Vagina (tissue), 2 donors: ENCODE measurements around the gene ANXA11. TPM values are rescaled to one million over a fixed set of nuclear protein-coding genes. Genes with fewer than 3 reads are reported as not detected.

ENCODE experiments used
- DNase-seq, 2 donors: peaks; one replicate each; pipeline ENCODE4 v3.0.0-alpha.2; 2017; ENCODE audit errors: extremely low spot score in 2 of 2
- H3K27ac ChIP-seq: fragments of 200-600 bp; sonication (generic); one replicate; pipeline ENCODE4 v1.5.1; 2019
- H3K27me3 ChIP-seq: fragments of 200-600 bp; sonication (generic); one replicate; pipeline ENCODE4 v1.5.1; 2019
- H3K36me3 ChIP-seq, 2 donors: fragments of 200-600 bp; sonication (generic); one replicate each; pipeline ENCODE4 v1.5.1; 2017 to 2019
- H3K4me1 ChIP-seq: fragments of 200-600 bp; sonication (generic); one replicate; pipeline ENCODE4 v1.5.1; 2019
- H3K4me3 ChIP-seq, 2 donors: fragments of 200-600 bp; sonication (generic); 1 replicate in 1 of 2; 2 replicates in 1 of 2; pipeline ENCODE4 v1.5.1; 2016 to 2019
- H3K9me3 ChIP-seq: fragments of 200-600 bp; sonication (generic); one replicate; pipeline ENCODE4 v1.5.1; 2019
- POLR2A ChIP-seq, 2 donors: fragments of 450-650 bp; IDR thresholded peaks; one replicate each; pipeline ENCODE4 v1.6.1; 2017; ENCODE audit warnings: antibody characterized with exemption in 2 of 2, mild to moderate bottlenecking in 2 of 2, moderate library complexity in 2 of 2
- POLR2AphosphoS5 ChIP-seq, 2 donors: sonication (generic); formaldehyde crosslinking; IDR thresholded peaks; one replicate each; pipeline ENCODE4 v1.9.0; 2017; ENCODE audit warnings: antibody characterized with exemption in 2 of 2, mild to moderate bottlenecking in 2 of 2, low read depth in 1 of 2; ENCODE audit not compliant: insufficient read depth in 1 of 2
- intact Hi-C: fragments of 100-400 bp; cut with DNase I; formaldehyde crosslinking; loops from one replicate; pipeline ENCODE4 v1.15.1; 2023
- total RNA-seq: library from RNA; depleted of rRNA; stranded (reverse); fragments of >200 nt; gene quantifications from one replicate; pipeline ENCODE4 v1.2.3, GENCODE V29; 2016
- TF ChIP-seq, protein P1 (sequence below), 3 experiments: fragments of 450-650 bp in 2 of 3; fragments of 200-600 bp in 1 of 3; sonication (generic) in 1 of 3; IDR thresholded peaks; one replicate each; pipeline ENCODE4 v1.5.1; 2017 to 2019; ENCODE audit warnings: antibody characterized with exemption in 3 of 3, mild to moderate bottlenecking in 2 of 3, moderate library complexity in 2 of 3

Gene ANXA11
- total RNA-seq, 1 donor from 2014 or later = 101 TPM

DNA sequence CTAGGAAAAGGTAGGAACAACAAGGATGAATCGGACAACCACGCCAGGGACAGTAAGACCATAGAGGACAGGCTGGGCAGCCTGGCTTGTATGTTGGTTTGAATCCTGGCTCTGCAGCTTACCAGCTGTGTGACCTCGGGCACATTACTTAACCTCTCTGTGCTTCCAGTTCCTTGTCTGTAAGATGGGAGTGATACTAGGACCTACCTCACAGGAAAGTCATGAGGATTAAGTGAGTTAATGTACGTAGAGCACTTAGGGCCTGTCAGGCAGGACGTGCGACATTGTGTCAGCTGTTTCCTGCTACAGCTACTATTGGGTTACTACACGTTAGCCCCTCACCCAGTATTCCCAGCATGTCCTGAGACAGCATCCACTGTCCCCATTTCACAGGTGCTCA is 40.7 kb downstream of the ANXA11 start:
- H3K4me3 ChIP-seq = no peak overlapping the region
- no peaks in the 10 kb centered on the region for H3K27me3 ChIP-seq
- peaks cover 0 to 38% of the 10 kb centered on the region in 2 donors for H3K36me3 ChIP-seq
- no peaks in the 10 kb centered on the region for H3K9me3 ChIP-seq
- peak overlapping the region; percentile 67 for H3K27ac ChIP-seq
- intact Hi-C loops = loop anchor here (5.0 kb wide), 1 partner anchor 38 kb away; no protein-coding TSS in a partner anchor
- no peak for DNase-seq
- TF ChIP-seq POLR2AphosphoS5 (IDR thresholded peaks at IDR 0.05; ENCODE audit: insufficient read depth in 1 of 2, low read depth in 1 of 2) = no peak
- TF ChIP-seq, protein P1, sequence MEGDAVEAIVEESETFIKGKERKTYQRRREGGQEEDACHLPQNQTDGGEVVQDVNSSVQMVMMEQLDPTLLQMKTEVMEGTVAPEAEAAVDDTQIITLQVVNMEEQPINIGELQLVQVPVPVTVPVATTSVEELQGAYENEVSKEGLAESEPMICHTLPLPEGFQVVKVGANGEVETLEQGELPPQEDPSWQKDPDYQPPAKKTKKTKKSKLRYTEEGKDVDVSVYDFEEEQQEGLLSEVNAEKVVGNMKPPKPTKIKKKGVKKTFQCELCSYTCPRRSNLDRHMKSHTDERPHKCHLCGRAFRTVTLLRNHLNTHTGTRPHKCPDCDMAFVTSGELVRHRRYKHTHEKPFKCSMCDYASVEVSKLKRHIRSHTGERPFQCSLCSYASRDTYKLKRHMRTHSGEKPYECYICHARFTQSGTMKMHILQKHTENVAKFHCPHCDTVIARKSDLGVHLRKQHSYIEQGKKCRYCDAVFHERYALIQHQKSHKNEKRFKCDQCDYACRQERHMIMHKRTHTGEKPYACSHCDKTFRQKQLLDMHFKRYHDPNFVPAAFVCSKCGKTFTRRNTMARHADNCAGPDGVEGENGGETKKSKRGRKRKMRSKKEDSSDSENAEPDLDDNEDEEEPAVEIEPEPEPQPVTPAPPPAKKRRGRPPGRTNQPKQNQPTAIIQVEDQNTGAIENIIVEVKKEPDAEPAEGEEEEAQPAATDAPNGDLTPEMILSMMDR (IDR thresholded peaks at IDR 0.05) = no peak
- no peak for TF ChIP-seq POLR2A (IDR thresholded peaks at IDR 0.05)
- peaks cover 87% of the 10 kb centered on the region for H3K4me1 ChIP-seq

DNA sequence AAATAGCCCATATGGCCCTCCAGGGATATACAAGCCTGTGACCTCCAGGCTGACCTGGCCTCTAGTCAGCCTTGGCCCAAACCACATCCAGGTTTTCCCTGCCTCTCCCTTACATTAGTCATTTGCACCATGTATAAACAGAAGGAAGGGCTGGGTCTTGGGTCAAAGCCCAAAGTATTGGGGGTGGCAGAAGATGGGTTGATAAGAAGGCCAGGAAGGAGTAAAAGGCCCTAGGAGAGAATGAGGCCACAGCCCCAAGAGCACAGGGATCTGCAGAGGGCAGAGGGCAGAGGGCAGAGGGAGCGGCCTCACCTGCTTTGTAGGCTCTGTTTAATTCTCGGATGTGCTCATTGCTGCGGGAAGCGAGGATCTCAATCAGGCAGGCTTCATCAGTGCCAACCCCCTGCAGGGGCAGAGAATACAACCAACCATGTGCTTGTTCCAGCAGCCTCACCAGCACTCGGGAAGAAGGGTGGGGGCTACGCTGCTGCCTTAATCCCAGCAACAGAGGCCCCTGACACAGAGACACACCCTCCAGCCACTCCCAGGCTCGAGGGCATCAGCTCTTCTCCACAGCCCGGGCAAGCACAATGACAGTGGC is 41.5 kb downstream of the ANXA11 start:
- intact Hi-C loops = loop anchor here (5.0 kb wide), 1 partner anchor 38 kb away; no protein-coding TSS in a partner anchor
- Histone ChIP-seq H3K4me3 (no peak overlapping the region), H3K9me3 (no peaks in the 10 kb centered on the region), H3K36me3 (peaks cover 0 to 38% of the 10 kb centered on the region in 2 donors), H3K27me3 (no peaks in the 10 kb centered on the region), H3K27ac (peak overlapping the region; percentile 67), H3K4me1 (peaks cover 87% of the 10 kb centered on the region)
- TF ChIP-seq, protein P1 (IDR thresholded peaks at IDR 0.05) = no peak
- TF ChIP-seq POLR2AphosphoS5 (IDR thresholded peaks at IDR 0.05; ENCODE audit: insufficient read depth in 1 of 2, low read depth in 1 of 2) = peak in 1 of 2 donors; percentile 55
- TF ChIP-seq POLR2A (IDR thresholded peaks at IDR 0.05) = no peak
- DNase-seq = no peak

DNA sequence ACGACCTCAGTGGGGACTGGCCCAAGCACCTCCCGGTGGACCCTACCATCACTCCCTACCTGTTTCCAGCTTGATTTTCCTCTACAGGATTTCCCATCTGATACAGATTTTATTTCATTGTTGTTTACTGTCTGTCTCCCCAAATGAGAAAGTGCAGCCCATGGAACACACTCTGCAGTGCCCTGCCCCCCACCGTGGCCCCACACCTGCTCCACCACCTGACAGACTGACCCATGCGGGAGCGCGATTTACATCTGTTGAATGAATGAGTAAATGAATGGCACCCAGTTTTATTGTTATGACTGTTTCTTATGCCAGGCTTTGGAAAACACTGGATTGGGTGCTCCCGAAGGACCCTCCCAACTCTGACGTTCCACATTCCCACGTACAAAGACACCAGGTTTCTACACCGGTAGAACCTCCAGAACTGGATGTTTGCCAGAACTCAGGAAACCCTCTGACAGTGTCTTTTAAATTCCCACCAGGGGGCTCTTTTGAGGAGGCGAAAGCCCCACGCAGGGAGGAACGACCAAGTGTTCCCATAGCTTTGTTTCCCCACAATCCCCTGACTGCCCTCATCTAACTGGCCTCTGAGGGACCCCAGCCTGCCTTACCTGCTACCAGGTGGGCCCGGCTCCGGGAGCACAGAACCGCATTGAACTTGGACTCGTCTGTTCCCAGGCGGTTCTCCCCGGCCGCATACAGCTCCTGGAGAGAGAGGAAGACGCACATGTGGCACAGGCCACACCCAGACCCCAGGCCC is 43.8 kb downstream of the ANXA11 start:
- peaks cover 0 to 52% of the 10 kb centered on the region in 2 donors for H3K36me3 ChIP-seq
- H3K27me3 ChIP-seq = no peaks in the 10 kb centered on the region
- no peaks in the 10 kb centered on the region for H3K9me3 ChIP-seq
- no peak for TF ChIP-seq POLR2A (IDR thresholded peaks at IDR 0.05)
- no peak for TF ChIP-seq POLR2AphosphoS5 (IDR thresholded peaks at IDR 0.05; ENCODE audit: insufficient read depth in 1 of 2, low read depth in 1 of 2)
- TF ChIP-seq, protein P1 (IDR thresholded peaks at IDR 0.05) = no peak
- intact Hi-C loops = loop anchor here (5.0 kb wide), 1 partner anchor 41 kb away; no protein-coding TSS in a partner anchor
- peaks cover 87% of the 10 kb centered on the region for H3K4me1 ChIP-seq
- peak overlapping the region; percentile 86 for H3K27ac ChIP-seq
- H3K4me3 ChIP-seq = no peak overlapping the region
- DNase-seq = no peak

DNA sequence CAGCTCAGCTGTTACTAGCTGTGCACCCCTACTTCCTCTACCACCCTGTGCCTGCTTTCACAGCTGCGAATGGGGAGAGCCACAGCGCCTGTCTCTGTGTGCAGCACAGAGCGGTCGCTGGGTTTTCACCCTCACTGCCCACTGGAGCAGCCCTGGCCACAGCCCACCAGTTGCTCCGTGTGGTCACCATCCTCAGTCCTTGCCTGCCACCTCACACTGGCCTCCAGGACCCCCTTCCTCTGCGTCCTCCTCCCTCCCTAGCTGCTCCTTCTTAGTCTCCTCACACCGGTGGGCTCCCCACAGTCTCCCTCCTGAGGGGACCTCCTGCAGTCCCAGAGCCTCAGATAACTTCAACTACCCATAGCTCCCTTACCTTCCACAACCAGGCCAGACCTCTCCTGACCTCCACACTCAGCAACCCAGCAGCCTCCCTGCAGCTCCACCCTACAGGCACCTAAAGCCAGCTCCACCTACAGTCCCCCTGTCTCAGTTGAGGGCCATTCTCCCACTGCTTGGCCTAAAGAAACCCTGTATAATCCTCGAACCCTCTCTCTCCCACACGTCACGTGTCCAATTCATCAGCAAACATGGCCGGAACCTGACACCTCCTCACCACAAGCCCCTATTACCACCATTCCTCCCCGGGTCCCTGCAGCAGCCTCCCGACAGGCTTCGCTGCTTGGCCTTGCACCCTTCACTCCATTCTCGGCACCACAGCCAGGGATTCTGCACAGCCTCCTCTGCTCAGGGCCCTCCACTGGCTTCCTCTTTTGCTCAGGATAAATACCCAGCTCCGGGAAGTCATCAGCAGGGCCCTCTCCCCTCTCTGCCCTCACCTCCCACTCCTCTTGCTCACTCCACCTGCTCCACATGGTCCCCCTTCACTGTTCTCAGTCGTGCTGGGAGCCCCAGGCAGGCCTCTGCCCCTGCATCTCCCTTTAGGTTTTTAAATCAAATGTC is 44.7 kb downstream of the ANXA11 start:
- peak overlapping the region; percentile 86 for H3K27ac ChIP-seq
- H3K36me3 ChIP-seq = peaks cover 0 to 60% of the 10 kb centered on the region in 2 donors

More for the DNA sequence above, 44.7 kb downstream of the ANXA11 start:
- Histone ChIP-seq H3K9me3 (no peaks in the 10 kb centered on the region), H3K27me3 (no peaks in the 10 kb centered on the region), H3K4me3 (no peak overlapping the region), H3K4me1 (peaks cover 87% of the 10 kb centered on the region)
- DNase-seq = no peak
- TF ChIP-seq POLR2A (IDR thresholded peaks at IDR 0.05) (no peak), POLR2AphosphoS5 (IDR thresholded peaks at IDR 0.05; ENCODE audit: insufficient read depth in 1 of 2, low read depth in 1 of 2) (no peak)
- TF ChIP-seq, protein P1 (IDR thresholded peaks at IDR 0.05) = no peak
- intact Hi-C loops = loop anchor here (5.0 kb wide), 1 partner anchor 42 kb away; no protein-coding TSS in a partner anchor
